Panc1 (cell line): ENCODE measurements around the gene ZBED1. TPM values are rescaled to one million over a fixed set of nuclear protein-coding genes. Genes with fewer than 3 reads are reported as not detected.
"Not testable (repeated sequence)": the region's sequence is repeated elsewhere in the genome, so short reads cannot be mapped to it uniquely, and the experiment has no call there.

Experiments used
- ATAC-seq: fragments of 200-7000 bp; cut with Tn5 transposase; 2 replicates; pipeline ENCODE4 v1.9.1; 2020; ENCODE audit warnings: mild to moderate bottlenecking, moderate library complexity
- BruUV-seq: library from RNA; stranded (reverse); fragments of 400-500 nt; replicated peaks from 2 replicates; lab custom pipeline; 2021; lab: Mats Ljungman, UMichigan
- CTCF ChIA-PET: fragments of 300-600 bp; sonication (Branson Sonifier 250); formaldehyde crosslinking; loops from one replicate; lab custom pipeline; 2022; ENCODE audit warnings: antibody characterized with exemption; lab: Charles Lee
- POLR2A ChIA-PET: fragments of 300-600 bp; sonication (Branson Sonifier 250); formaldehyde crosslinking; loops from one replicate; lab custom pipeline; 2022; ENCODE audit warnings: antibody characterized with exemption; lab: Charles Lee
- DNase-seq: peaks from one replicate; pipeline ENCODE4 v3.0.0-alpha.2; 2010; ENCODE audit warnings: low read depth, low spot score
- H3K27ac ChIP-seq: 2 replicates; pipeline ENCODE4 v1.5.1; 2011; ENCODE audit warnings: mild to moderate bottlenecking, low read length, inconsistent platforms
- H3K27me3 ChIP-seq: fragments of 200-500 bp; sonication (Bioruptor generic); 2 replicates; pipeline ENCODE4 v1.6.0; 2014; ENCODE audit warnings: low read length, inconsistent platforms; ENCODE audit not compliant: control insufficient read depth, insufficient read depth
- H3K36me3 ChIP-seq: fragments of 200-500 bp; sonication (Bioruptor generic); 2 replicates; pipeline ENCODE4 v1.5.1; 2014; ENCODE audit warnings: inconsistent platforms, mild to moderate bottlenecking, low read length, moderate library complexity; ENCODE audit not compliant: control insufficient read depth, insufficient read depth
- H3K4me1 ChIP-seq: 2 replicates; pipeline ENCODE4 v1.5.1; 2011; ENCODE audit warnings: inconsistent platforms, mild to moderate bottlenecking, low read length, moderate library complexity; ENCODE audit not compliant: control insufficient read depth, insufficient read depth
- H3K4me3 ChIP-seq, 2 experiments: 2 replicates each; pipeline ENCODE4 v1.5.1; 2011 to 2012; ENCODE audit warnings: low read depth in 2 of 2, low read length in 2 of 2, mild to moderate bottlenecking in 2 of 2, inconsistent platforms in 1 of 2, moderate library complexity in 1 of 2
- H3K9me3 ChIP-seq: fragments of 200-500 bp; sonication (Bioruptor generic); 2 replicates; pipeline ENCODE4 v1.5.1; 2014; ENCODE audit warnings: low read depth, mild to moderate bottlenecking, inconsistent platforms, low read length, moderate library complexity; ENCODE audit not compliant: control insufficient read depth, insufficient read depth
- POLR2AphosphoS5 ChIP-seq: IDR thresholded peaks from 2 replicates; pipeline ENCODE4 v1.6.1; 2012; ENCODE audit warnings: mild to moderate bottlenecking, low read depth, low read length, moderate library complexity
- SIN3A ChIP-seq: IDR thresholded peaks from 2 replicates; pipeline ENCODE4 v1.6.1; 2012; ENCODE audit warnings: low read depth, mild to moderate bottlenecking, low read length, moderate library complexity, borderline replicate concordance; ENCODE audit not compliant: insufficient read depth
- TCF7L2 ChIP-seq: IDR thresholded peaks from 2 replicates; pipeline ENCODE4 v1.6.1; 2011; ENCODE audit warnings: mild to moderate bottlenecking, low read depth, low read length, inconsistent platforms
- in situ Hi-C: cut with HindIII; loops from 2 replicates; pipeline ENCODE4 v1.10.0; 2016; ENCODE audit warnings: low sequenced_read_pairs, low pct_unique_long_range_greater_than_20kb
- intact Hi-C: fragments of 100-400 bp; cut with micrococcal nuclease; formaldehyde crosslinking; loops from one replicate; pipeline ENCODE4 v1.10.0; 2022; ENCODE audit not compliant: unreplicated experiment
- total RNA-seq: library from RNA; stranded (reverse); gene quantifications from one replicate; pipeline ENCODE4 v1.2.1, GENCODE V29; 2021; ENCODE audit not compliant: unreplicated experiment
- TF ChIP-seq, protein P1 (sequence below): fragments of 450-650 bp; IDR thresholded peaks from 2 replicates; pipeline ENCODE4 v1.5.1; 2017; ENCODE audit warnings: mild to moderate bottlenecking
- TF ChIP-seq, protein P2 (sequence below), 2 experiments: IDR thresholded peaks; 2 replicates each; pipeline ENCODE4 v1.6.1; 2011 to 2012; ENCODE audit warnings: low read depth in 2 of 2, control low read depth in 1 of 2, low read length in 1 of 2, mild to moderate bottlenecking in 1 of 2, moderate library complexity in 1 of 2; ENCODE audit not compliant: insufficient read depth in 1 of 2

Gene ZBED1
- total RNA-seq, 1 experiment from 2014 or later, result 23.9 TPM

GRCh38 chrX:2471641-2472040, 29.1 kb downstream of the ZBED1 start:
- DNase-seq (no peak), ATAC-seq (no peak)
- TF ChIP-seq SIN3A (no peak), POLR2AphosphoS5 (no peak)
- TF ChIP-seq, protein P1, sequence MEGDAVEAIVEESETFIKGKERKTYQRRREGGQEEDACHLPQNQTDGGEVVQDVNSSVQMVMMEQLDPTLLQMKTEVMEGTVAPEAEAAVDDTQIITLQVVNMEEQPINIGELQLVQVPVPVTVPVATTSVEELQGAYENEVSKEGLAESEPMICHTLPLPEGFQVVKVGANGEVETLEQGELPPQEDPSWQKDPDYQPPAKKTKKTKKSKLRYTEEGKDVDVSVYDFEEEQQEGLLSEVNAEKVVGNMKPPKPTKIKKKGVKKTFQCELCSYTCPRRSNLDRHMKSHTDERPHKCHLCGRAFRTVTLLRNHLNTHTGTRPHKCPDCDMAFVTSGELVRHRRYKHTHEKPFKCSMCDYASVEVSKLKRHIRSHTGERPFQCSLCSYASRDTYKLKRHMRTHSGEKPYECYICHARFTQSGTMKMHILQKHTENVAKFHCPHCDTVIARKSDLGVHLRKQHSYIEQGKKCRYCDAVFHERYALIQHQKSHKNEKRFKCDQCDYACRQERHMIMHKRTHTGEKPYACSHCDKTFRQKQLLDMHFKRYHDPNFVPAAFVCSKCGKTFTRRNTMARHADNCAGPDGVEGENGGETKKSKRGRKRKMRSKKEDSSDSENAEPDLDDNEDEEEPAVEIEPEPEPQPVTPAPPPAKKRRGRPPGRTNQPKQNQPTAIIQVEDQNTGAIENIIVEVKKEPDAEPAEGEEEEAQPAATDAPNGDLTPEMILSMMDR, result no peak
- H3K9me3 ChIP-seq, result no peaks in the 10 kb centered on the region
- H3K27me3 ChIP-seq, result no peaks in the 10 kb centered on the region
- H3K36me3 ChIP-seq, result no peaks in the 10 kb centered on the region
- POLR2A ChIA-PET, result no interaction called here
- CTCF ChIA-PET, result no interaction called here
- no peaks in the 10 kb centered on the region for H3K4me1 ChIP-seq
- BruUV-seq, result no TSS peak
- no peak overlapping the region for H3K27ac ChIP-seq
- intact Hi-C loops, result no loop called here
- in situ Hi-C loops, result no loop called here
- no peak overlapping the region for H3K4me3 ChIP-seq

- CTCF ChIA-PET, result not testable (repeated sequence)
Measured at GRCh38 chrX:2471126-2471525, 29.6 kb downstream of the ZBED1 start.

GRCh38 chrX:2469852-2470251, 30.9 kb downstream of the ZBED1 start:
- intact Hi-C loops, H3K4me1 ChIP-seq, ATAC-seq: not testable (repeated sequence)

More at GRCh38 chrX:2471126-2471525, 29.6 kb downstream of the ZBED1 start:
- H3K4me3 ChIP-seq, H3K27ac ChIP-seq, H3K9me3 ChIP-seq, H3K4me1 ChIP-seq, H3K36me3 ChIP-seq, intact Hi-C loops, POLR2A ChIA-PET, in situ Hi-C loops, ATAC-seq, DNase-seq, BruUV-seq, H3K27me3 ChIP-seq: not testable (repeated sequence)

GRCh38 chrX:2469196-2469685, 31.5 kb downstream of the ZBED1 start:
- Histone ChIP-seq H3K36me3 (no peaks in the 10 kb centered on the region), H3K27me3 (no peaks in the 10 kb centered on the region), H3K4me1 (no peaks in the 10 kb centered on the region), H3K4me3 (no peak overlapping the region), H3K9me3 (no peaks in the 10 kb centered on the region), H3K27ac (no peak overlapping the region)
- no peak for TF ChIP-seq TCF7L2
- no peak for TF ChIP-seq SIN3A
- TF ChIP-seq, protein P2, sequence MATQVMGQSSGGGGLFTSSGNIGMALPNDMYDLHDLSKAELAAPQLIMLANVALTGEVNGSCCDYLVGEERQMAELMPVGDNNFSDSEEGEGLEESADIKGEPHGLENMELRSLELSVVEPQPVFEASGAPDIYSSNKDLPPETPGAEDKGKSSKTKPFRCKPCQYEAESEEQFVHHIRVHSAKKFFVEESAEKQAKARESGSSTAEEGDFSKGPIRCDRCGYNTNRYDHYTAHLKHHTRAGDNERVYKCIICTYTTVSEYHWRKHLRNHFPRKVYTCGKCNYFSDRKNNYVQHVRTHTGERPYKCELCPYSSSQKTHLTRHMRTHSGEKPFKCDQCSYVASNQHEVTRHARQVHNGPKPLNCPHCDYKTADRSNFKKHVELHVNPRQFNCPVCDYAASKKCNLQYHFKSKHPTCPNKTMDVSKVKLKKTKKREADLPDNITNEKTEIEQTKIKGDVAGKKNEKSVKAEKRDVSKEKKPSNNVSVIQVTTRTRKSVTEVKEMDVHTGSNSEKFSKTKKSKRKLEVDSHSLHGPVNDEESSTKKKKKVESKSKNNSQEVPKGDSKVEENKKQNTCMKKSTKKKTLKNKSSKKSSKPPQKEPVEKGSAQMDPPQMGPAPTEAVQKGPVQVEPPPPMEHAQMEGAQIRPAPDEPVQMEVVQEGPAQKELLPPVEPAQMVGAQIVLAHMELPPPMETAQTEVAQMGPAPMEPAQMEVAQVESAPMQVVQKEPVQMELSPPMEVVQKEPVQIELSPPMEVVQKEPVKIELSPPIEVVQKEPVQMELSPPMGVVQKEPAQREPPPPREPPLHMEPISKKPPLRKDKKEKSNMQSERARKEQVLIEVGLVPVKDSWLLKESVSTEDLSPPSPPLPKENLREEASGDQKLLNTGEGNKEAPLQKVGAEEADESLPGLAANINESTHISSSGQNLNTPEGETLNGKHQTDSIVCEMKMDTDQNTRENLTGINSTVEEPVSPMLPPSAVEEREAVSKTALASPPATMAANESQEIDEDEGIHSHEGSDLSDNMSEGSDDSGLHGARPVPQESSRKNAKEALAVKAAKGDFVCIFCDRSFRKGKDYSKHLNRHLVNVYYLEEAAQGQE (IDR thresholded peaks at IDR 0.05; ENCODE audit: insufficient read depth in 1 of 2, low read depth in 2 of 2, low read length in 1 of 2), result no peak
- TF ChIP-seq, protein P1, result no peak
- no peak for TF ChIP-seq POLR2AphosphoS5
- POLR2A ChIA-PET, result no interaction called here
- no peak for DNase-seq
- intact Hi-C loops, result no loop called here
- no TSS peak for BruUV-seq
- no peak for ATAC-seq
- in situ Hi-C loops, result no loop called here
- CTCF ChIA-PET, result no interaction called here

More at GRCh38 chrX:2469852-2470251, 30.9 kb downstream of the ZBED1 start:
- CTCF ChIA-PET, H3K27ac ChIP-seq, H3K36me3 ChIP-seq, H3K27me3 ChIP-seq, H3K9me3 ChIP-seq, BruUV-seq, H3K4me3 ChIP-seq, DNase-seq, in situ Hi-C loops, POLR2A ChIA-PET: not testable (repeated sequence)
